ENCODE results near the gene MYH15. TPM values are rescaled to one million over a fixed set of nuclear protein-coding genes. Genes with fewer than 3 reads are reported as not detected.

The MYH15 gene
- total and polyA plus RNA-seq, 8 donors = 0.03 to 0.19 (median 0.06) TPM; not detected in 3

- H3K36me3 ChIP-seq = no peaks in the 10 kb centered on the region
- intact Hi-C loops (cut with DNase I) = no loop called here
- H3K27ac ChIP-seq = no peak overlapping the region
- no peak for ATAC-seq
- H3K9me3 ChIP-seq = no peaks in the 10 kb centered on the region
- no peaks in the 10 kb centered on the region for H3K27me3 ChIP-seq
- no peak for TF ChIP-seq CTCF (IDR thresholded peaks at IDR 0.05)
- FAIRE-seq = peak; percentile 82
- 29 to 89% methylated on average over 1 of the region's 1 CpG for WGBS, 2 donors
- no peak for DNase-seq
- no peaks in the 10 kb centered on the region for H3K4me1 ChIP-seq
- no peak overlapping the region for H3K4me3 ChIP-seq
These were observed 76.5 kb downstream of the MYH15 start for GRCh38 chr3:108433928-108434327.

GRCh38 chr3:108432431-108432830 lies 78.0 kb downstream of the MYH15 start:
- intact Hi-C loops (cut with DNase I) = no loop called here
- no peaks in the 10 kb centered on the region for H3K27me3 ChIP-seq
- no peak for ATAC-seq
- no peak for FAIRE-seq
- H3K27ac ChIP-seq = no peak overlapping the region
- 81 to 98% methylated on average over 5 of the region's 5 CpGs for WGBS, 2 donors
- H3K36me3 ChIP-seq = no peaks in the 10 kb centered on the region
- no peak overlapping the region for H3K4me3 ChIP-seq
- no peaks in the 10 kb centered on the region for H3K4me1 ChIP-seq
- no peaks in the 10 kb centered on the region for H3K9me3 ChIP-seq
- no peak for DNase-seq
- no peak for TF ChIP-seq CTCF (IDR thresholded peaks at IDR 0.05)

- TF ChIP-seq CTCF (IDR thresholded peaks at IDR 0.05) = no peak
- Histone ChIP-seq H3K27ac (no peak overlapping the region), H3K4me1 (no peaks in the 10 kb centered on the region), H3K27me3 (no peaks in the 10 kb centered on the region), H3K9me3 (no peaks in the 10 kb centered on the region), H3K36me3 (no peaks in the 10 kb centered on the region), H3K4me3 (no peak overlapping the region)
- no peak for ATAC-seq
- WGBS, 2 donors = 89 to 94% methylated on average over 1 of the region's 1 CpG
- no peak for FAIRE-seq
- intact Hi-C loops (cut with DNase I) = no loop called here
- no peak for DNase-seq
These were observed 79.9 kb downstream of the MYH15 start for GRCh38 chr3:108430540-108430939.

- no peak for TF ChIP-seq CTCF (IDR thresholded peaks at IDR 0.05)
- intact Hi-C loops (cut with DNase I) = no loop called here
- no peak for ATAC-seq
- no peak overlapping the region for H3K4me3 ChIP-seq
- 58 to 71% methylated on average over 3 of the region's 3 CpGs for WGBS, 2 donors
- no peaks in the 10 kb centered on the region for H3K9me3 ChIP-seq
- no peaks in the 10 kb centered on the region for H3K4me1 ChIP-seq
- H3K36me3 ChIP-seq = no peaks in the 10 kb centered on the region
- FAIRE-seq = no peak
- H3K27ac ChIP-seq = no peak overlapping the region
- H3K27me3 ChIP-seq = no peaks in the 10 kb centered on the region
- no peak for DNase-seq
These were observed 81.8 kb downstream of the MYH15 start for GRCh38 chr3:108428586-108428985.

GRCh38 chr3:108420926-108421325 lies 89.5 kb downstream of the MYH15 start:
- ATAC-seq = no peak
- Histone ChIP-seq H3K4me3 (no peak overlapping the region), H3K36me3 (no peaks in the 10 kb centered on the region), H3K27ac (no peak overlapping the region), H3K9me3 (no peaks in the 10 kb centered on the region), H3K4me1 (no peaks in the 10 kb centered on the region), H3K27me3 (no peaks in the 10 kb centered on the region)
- no peak for DNase-seq
- TF ChIP-seq CTCF (IDR thresholded peaks at IDR 0.05) = no peak
- intact Hi-C loops (cut with DNase I) = no loop called here
- WGBS, 2 donors = 97 to 100% methylated on average over 2 of the region's 2 CpGs
- FAIRE-seq = no peak
